GM12872 (cell line): ENCODE measurements around the gene GPD2.

Experiments used
- TF ChIP-seq, protein P1 (sequence below): IDR thresholded peaks from 3 replicates; pipeline ENCODE4 v1.5.1; 2011; ENCODE audit warnings: low read depth, mild to moderate bottlenecking, low read length, moderate library complexity; ENCODE audit not compliant: insufficient read depth

GPD2 gene

GRCh38 chr2:156518138-156518537 is 82.0 kb downstream of the GPD2 start:
- TF ChIP-seq, protein P1, sequence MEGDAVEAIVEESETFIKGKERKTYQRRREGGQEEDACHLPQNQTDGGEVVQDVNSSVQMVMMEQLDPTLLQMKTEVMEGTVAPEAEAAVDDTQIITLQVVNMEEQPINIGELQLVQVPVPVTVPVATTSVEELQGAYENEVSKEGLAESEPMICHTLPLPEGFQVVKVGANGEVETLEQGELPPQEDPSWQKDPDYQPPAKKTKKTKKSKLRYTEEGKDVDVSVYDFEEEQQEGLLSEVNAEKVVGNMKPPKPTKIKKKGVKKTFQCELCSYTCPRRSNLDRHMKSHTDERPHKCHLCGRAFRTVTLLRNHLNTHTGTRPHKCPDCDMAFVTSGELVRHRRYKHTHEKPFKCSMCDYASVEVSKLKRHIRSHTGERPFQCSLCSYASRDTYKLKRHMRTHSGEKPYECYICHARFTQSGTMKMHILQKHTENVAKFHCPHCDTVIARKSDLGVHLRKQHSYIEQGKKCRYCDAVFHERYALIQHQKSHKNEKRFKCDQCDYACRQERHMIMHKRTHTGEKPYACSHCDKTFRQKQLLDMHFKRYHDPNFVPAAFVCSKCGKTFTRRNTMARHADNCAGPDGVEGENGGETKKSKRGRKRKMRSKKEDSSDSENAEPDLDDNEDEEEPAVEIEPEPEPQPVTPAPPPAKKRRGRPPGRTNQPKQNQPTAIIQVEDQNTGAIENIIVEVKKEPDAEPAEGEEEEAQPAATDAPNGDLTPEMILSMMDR = no peak

DNA sequence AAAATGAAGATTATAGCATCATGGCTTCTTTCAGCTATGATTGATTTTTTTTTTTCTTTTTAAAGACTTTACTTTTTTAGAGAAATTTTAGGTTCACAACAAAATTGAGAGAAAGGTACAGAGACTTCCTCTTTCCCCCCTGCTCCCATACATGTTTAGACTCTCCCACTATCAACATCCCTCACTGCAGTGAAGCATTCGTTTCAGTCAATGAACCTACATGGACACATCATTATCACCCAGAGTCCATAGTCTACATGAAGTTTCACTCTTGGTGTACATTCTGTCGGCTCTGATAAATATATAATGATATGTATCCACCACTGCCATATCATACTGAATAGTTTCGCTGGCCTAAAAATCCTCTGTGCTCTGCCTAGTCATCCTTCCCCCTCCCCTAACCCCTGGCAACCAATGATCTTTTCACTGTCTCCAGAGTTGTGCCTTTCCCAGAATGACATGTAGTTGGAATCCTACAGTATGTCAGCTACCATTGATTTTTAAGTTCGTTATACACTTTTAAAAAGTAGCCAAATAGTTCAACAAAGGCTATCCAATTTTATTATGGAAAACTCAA is 86.8 kb downstream of the GPD2 start:
- TF ChIP-seq, protein P1 = no peak

- TF ChIP-seq, protein P1 = no peak
These were observed 90.9 kb downstream of the GPD2 start for GRCh38 chr2:156526950-156527636.

DNA sequence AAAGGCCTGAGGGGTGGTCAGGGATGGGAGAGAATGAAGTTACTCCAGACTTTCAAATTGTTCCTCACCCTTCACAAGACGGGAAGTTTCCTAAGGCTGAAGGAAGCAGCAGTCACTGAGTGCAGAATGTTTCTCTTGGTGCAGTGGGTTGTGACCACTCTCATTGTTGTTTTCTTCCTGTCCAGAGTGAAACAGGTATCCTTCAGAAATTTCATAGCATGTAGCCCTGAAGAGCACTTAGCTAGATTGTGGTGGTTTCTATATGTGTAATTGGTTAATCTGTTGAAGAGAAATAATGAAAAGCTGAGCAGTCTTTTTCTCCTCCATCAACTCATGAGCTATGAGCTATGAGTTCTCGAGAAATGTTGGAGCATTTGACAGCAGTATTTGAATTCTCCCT is 96.8 kb downstream of the GPD2 start:
- TF ChIP-seq, protein P1 = no peak

DNA sequence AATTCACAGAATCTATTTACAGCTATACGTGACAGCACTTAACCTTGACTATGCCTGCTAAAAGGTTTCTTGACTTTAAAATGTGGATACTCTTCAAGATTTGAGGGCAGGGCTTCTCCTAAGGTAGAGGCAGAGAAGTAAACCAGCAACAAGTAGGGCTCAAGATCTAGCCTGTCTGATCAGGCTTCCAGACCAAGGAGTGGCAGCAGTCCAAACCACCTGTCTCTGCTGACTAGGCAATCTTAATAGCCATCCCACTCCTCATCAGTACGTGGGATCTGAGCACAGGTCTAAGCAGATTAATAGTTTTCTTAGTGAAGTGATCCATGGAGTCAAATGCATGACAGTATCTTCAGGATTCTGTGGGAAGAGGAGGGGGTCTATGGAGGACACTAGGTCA is 100.4 kb downstream of the GPD2 start:
- TF ChIP-seq, protein P1 = no peak

- TF ChIP-seq, protein P1 = no peak
These were observed 101.0 kb downstream of the GPD2 start for GRCh38 chr2:156537141-156537540.

- TF ChIP-seq, protein P1 = no peak
These were observed 101.9 kb downstream of the GPD2 start for GRCh38 chr2:156538083-156538504.
